Activated gamma-delta T cell treated with Interleukin-2 at 50 U/mL for 16 hours (primary cell): ENCODE measurements around the gene PTPN22.
A peak's percentile ranks its signal among the peaks of the same experiment; 100 is the strongest.

Experiments
- DNase-seq: peaks from one replicate; pipeline ENCODE4 v3.0.0-alpha.2; 2020

The PTPN22 gene

DNA sequence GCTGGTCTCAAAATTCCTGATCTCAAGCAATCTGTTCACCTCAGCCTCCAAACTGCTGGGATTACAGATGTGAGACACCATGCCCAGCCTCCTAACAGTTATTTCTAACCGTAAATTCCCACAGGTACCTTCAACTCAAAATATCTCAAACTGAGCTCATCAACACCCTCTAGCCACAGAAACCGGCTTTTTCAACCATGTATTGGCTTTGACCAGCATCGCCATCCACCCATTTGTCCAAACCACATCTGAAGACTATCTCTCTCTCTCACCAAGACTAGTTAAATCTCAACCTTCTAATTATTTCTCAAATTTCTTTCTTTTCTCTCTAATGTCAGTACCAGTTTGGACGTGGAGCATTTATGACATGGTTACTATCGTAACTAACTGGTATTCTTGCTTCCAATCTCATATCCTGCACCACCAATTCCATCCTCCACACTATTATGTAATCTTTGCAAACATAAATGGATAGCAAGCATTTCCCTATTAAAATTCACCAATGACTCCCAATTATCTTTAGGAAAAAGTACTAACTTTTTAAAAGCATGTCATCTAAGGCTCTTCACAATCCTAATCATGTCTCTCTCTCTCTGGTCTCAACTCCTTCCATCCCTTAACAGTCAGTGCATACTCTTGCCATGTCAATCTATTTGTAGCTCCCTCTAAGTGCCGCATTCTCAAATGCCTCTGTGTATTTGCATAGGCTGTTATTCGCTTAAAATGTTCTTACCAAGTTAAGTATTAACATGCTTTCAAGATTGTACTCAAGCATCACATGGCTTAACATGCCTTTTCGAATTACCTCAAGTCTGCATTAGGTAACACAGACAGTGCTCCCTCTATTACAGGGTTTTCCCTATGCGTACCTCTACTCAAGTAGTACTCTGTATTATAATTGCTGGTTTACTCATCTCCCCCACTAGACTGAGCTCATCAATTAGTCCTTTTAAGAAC lies 77.4 kb downstream of the PTPN22 start:
- DNase-seq: no peak

DNA sequence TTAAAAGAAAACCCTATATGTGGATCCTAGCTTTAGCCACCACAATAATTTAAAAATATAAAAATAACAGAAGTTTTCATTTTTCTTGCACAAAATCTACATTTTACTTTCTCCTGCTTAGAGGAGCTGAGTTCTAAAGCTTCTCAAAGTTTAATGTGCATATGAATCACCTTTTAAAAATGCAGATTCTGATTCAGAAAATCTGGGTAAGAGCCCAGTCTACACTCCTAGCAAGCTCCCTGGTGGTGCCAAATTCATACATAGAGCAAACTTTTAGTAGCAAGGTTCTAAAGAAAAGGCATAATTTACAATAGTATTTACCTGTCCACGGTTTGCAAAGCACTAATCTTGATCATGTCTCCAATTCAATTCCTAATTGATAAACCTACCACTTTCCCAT lies 78.5 kb downstream of the PTPN22 start:
- no peak for DNase-seq

DNA sequence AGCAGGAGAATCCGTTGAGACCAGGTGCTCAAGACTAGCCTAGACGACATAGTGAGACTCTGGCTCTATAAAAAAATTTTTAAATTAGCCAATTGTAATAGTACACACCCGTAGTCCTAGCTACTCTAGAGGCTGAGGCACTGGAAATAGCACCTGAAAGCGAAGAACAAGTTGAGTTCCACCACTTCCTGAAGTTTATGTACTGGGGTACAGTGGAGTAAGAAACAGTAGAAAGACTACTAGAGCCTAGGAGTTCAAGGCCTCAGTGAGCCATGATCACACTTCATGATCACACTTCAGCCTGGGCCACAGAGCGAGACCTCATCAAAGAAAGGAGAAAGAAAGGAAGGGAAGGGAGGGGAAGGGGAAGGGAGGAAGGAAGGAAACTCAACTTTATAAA lies 79.0 kb downstream of the PTPN22 start:
- no peak for DNase-seq

DNA sequence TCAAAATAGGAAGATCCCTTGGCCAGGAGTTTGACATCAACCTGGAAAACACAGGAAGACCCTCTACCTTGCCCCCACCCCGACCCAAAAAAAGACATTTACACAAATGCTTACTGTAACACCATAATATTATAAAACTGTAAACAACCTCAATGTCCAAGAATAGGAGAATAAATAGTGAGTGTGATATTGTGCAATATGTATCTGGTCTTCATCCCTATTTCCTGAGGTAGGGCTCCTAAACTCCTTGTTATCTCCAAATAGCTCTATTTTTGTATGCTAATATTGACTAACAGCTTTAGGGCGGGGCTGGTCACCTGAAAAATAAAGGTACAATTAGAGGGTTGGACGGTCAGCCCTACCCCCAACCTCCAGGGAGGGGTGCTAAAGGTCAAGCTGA lies 82.7 kb downstream of the PTPN22 start:
- DNase-seq: no peak

DNA sequence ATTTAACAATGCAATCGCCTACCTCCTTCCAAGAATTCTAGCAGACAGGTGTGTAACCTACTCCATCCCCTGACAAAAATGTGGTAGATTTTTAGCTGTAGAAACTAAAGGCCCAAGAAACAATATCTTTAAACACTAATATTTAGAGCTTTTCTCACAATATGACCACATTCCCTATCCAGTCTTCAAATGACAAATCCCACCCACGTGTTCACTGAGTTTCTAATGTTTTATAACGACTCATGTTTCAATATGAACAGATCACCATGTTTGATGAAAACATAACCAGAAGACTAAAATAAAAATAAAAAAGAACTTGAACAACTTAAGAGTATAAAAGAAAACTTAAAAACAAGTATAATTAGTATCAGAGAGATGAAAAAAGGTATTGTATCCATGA lies 83.8 kb downstream of the PTPN22 start:
- DNase-seq: no peak

DNA sequence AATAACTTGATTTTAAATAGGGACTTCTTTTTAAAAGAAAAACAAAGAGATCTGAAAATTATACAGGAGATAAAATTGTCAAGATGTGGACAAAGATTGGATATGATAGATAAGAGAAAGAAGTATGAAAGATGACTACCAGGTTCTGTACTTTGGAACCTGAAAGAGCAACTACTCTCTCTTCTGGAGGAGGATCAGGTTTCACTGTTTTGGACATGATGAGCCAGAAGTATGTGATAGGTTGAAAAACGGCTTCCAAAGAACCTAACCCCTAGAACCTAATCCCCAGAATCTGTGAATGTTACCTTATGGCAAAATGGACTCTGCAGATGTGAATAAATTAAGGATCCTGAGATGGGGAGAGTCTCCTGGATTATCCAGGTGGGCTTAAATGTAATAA lies 85.4 kb downstream of the PTPN22 start:
- DNase-seq: no peak

DNA sequence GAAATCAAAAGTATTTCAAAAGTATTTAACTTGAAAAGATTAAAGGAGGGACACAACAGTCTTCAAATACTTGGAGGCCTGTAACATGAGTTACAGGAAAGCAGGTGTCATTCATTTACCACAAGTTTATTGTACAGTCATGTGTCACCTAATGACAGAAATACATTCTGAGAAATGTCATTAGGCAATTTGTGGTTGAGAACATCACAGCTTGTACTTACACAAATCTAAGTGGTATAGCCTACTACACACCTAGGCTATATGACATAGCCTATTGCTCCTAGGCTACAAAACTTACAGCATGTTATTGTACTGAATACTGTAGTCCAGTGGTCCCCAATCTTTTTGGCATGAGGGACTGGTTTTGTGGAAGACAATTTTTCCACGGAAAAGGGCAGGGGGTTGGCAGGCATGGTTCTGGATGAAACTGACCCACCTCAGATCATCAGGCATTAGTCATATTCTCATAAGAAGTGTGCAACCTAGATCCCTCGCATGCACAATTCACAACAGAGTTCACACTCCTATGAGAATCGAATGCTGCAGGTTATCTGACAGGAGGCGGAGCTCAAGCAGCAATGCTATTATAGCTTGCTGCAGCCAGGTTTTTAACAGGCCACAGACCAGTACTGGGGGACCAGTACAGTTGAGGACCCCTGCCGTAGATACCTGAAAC lies 87.3 kb downstream of the PTPN22 start:
- no peak for DNase-seq

DNA sequence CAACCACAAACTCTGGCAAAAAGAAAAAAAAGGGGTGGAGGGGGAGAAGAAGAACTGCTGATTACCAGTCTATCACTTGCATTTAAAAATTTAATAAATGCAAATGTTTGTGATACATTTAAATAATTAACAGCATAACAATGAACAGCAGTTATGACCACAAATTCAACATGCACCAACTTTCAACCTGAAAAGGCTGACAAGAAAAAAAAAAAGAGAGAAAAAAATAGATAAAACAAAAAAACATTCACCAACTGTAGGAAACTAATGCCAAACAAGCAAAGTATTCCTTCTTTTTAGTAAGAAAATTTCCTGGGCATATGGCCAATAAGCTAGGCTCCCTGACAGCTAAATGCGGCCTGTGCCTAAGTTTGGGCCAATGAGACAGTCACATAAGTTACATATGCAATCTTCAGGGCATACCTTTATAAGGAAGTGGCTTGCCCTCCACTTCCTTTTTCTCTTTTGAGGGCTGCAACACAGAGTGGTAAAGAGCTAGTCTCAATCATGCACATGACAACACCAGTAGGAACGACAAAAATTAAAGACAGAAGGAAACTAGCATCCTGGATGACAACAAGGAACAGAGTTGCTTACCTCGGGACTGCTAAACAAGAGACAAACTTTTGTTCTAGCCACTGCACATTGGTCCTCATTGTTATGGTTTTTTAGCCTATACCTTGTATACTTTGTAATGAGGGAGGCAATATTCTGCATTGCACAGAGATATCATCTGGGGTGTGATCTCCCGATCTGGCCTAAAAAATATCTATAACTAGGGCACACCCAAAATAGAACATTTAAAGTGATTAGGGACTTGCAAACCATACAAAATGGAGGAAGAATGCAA lies 88.0 kb downstream of the PTPN22 start:
- peak; percentile 48 for DNase-seq

DNA sequence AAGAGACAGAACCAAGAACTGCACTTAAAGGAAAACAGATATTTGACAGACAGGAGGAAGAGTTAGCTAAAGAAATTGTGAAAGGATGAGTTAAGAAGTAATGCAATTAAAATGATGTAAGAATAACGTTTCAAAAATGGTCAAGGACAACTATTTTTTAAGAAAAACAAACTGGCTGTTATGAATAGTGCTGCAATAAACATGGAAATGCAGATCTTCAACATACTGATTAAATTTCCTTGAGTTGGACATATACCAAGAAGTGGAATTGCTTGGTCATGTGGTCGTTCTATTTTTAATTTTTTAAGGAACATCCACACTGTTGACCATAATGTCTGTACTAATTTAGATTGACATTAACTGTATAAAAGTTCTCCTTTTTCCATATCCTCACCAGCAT lies 89.1 kb downstream of the PTPN22 start:
- DNase-seq: no peak

DNA sequence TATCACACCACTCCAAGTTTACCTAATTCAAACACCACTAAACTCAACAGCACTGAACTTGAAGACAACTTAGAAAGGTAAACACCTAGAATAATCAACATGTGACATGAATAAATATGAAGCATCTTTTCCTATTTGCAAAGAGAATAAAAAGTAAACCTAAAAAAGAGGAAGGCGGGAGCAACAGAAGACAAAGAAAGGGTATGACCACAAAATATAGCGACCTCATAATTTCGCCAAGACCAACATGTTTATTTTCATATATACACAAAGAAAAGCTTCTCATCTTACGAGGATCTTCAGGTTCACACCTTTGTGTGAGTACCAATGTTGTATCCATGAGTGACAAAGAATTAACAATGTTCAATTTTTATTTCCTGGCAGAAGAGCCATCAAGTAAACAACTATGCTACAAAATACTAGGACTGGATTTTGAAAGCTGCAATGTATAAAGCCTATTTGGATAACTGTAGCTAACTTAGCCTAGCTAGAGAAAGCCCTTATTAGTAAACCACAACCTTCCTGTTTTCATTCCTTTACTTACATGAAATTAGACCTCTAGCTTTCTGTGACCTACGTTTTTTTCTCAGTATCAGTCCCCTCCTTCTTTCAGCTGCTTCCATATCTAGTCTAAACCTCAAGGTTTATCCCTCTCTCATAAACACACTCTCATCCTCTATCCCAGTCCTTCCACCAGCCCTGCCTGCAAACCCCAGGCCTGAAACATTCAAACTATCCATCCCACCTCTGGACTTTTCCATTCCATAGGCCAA lies 91.0 kb downstream of the PTPN22 start:
- DNase-seq: no peak

DNA sequence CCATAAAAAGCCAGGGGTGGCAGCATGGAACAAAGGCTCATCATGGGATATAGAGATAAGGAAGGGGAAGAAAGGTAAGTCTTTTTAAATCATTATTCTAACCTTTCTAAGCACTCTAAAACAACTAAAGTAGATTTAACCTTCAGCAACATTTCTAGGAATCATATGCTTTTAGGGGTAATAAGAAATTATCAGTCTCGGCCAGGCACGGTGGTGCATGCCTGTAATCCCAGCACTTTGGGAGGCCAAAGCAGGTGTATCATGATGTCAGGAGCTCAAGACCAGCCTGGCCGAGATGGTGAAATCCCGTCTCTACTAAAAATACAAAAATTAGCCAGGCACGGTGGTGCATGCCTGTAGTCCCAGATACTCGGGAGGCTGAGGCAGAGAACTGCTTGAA lies 92.0 kb downstream of the PTPN22 start:
- no peak for DNase-seq

DNA sequence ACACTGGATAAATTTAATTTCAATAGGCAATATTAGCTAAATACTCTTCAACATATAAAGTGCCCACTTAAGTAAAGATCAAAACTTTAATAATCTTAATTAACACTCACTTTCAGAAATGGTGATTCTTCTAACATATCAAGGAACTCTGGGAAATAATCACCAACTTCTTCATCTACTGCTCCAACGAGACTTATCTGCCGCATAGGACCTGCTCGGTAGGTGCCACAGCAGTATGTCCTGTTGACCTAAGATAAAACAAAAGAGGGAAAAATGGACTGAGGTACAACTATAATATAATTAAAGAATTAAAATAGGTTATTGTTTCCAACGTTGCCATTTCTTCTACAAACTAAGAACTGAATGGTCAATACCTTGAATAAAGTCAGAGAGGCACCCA lies 94.0 kb downstream of the PTPN22 start:
- no peak for DNase-seq

DNA sequence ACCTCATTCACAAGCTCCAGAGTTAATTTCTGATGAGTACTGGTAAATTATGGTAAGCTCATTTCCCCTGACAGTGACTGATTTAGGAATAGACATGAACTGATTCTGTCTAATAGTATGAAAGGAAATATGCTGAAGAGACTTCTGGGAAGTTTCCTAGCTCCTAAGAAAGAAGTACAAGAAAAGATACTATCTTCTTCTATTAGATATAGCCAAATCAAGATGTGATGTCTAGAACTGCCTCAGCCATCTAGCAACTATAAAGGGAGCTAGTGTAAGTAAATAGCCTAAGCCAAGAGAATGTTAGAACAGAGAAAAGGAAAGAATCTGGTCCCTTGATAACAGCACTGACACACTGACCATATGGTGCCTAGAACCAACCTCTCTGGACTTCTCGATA lies 101.5 kb downstream of the PTPN22 start:
- no peak for DNase-seq

DNA sequence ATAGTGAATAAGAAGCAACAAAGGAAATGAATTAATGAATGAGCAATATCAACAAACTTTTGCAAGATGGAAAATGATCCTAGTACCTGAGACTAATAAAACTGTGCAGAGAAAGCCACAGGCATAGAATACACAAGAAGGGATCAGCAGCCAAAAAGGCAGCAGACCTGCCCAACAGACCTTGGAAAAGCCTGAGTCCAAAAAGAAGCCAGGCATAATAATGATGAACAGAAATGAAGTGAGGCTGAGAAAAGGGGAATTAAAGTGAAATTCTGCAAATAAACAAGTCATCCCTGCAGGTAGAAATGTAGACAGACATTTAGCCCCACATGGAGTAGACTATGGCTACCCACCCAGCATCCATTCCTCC lies 101.9 kb downstream of the PTPN22 start:
- DNase-seq: no peak

DNA sequence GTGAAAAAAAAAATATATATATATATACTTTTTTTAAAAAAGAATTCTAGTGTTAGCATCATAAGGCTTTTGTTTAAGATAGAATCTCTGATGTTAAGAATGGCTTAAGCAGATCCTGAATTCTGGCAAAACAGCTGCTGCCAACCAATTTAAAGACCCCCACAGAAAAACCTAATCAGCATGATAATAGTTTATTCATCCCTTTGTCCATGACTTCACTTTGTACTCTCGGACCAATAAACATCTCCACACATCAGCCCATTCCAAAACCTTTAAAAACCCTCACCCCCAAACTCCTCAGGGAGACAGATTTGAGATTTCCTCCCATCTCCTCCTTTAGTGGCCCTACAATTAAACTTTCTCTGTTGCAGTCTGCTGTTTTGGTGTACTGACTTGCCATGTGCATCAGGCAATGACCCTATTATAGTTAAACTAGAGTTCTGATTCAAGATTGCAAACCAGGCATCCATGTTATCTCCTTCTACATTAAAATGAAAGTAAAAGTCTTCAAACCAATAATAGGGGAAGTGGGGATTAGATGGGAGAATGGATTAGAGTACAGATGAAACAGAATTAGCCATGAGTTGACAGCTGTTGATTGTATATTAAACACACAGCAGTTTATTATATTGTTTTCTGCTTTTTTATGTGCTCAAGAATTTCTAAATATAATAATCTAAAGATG lies 102.5 kb downstream of the PTPN22 start:
- no peak for DNase-seq

DNA sequence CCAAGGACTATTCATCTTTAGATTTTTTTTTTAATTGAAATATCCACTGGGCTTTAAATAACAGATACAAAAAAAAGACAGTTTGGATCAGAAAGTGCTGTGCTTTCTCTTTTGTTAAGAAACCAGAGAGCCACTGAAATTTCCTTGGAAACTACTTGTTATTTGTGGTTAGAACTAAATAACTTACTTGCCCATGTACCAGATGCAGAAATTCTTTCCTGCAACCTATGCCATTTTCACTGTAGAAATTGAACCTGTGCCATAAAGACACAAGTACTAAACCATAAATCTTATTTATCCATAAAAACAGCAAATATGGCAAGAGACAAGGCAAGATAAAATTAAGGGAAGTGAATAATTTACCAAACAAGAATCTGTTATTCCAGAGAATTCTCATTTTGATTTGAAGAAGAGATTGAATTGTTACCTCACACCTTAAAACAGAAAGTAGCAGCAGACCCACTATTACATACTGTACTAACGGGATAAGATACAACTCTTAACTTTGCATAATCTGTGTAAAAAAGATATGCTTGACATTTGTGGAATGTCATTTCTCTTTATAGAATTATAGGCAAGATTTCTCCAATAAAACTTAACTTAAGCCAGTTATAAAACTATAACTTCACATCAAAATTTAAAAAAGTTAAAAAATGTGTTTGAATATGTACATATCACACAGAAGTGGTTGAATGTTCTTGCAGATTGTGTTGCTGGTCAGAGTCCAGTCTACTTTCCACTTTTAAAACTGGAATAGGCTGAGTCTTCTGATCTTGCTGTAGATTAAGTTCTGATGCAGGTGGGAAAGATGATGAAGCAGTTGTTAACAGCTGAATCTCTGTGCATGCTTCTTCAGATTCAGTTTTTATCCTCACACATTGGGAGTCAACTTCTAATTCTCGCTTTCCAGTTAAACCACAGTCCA lies 105.9 kb downstream of the PTPN22 start:
- no peak for DNase-seq
